HG03378 (cell line): ENCODE data around the gene SH2D1B.
"Not testable (repeated sequence)": the region's sequence is repeated elsewhere in the genome, so short reads cannot be mapped to it uniquely, and the experiment has no call there.

Experiments used
- ATAC-seq: cut with Tn5 transposase; IDR thresholded peaks from one replicate; pipeline ENCODE4 v1.9.1; 2021; ENCODE audit warnings: mild to moderate bottlenecking, moderate library complexity; ENCODE audit not compliant: unreplicated experiment

SH2D1B gene, protein sequence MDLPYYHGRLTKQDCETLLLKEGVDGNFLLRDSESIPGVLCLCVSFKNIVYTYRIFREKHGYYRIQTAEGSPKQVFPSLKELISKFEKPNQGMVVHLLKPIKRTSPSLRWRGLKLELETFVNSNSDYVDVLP

GRCh38 chr1:162412002-162412401 is at the start of gene SH2D1B:
SH2D1B (minus strand) TSS chr1:162412136; CDS start chr1:162412016, 120 bp downstream.
- ATAC-seq = no peak

DNA sequence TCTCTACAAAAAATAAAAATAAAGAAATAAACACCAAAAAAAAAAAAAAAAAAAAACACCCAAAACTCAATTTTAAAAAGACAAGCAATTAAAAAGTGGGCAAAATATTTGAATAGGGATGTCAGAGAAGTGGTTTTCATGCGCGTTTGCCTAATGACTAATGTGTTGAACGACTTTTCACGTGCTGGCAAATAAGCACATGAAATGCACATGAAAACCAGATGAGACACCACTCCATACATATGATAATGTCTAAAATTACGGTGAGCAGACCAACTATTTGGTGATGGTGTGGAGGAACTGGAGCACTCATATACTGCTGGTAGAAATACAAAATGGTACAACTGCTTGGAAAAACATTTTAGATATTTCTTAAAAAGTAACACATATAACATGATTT is 46.3 kb upstream of the SH2D1B start:
- no peak for ATAC-seq

GRCh38 chr1:162456323-162456722 is 44.4 kb upstream of the SH2D1B start:
- no peak for ATAC-seq

DNA sequence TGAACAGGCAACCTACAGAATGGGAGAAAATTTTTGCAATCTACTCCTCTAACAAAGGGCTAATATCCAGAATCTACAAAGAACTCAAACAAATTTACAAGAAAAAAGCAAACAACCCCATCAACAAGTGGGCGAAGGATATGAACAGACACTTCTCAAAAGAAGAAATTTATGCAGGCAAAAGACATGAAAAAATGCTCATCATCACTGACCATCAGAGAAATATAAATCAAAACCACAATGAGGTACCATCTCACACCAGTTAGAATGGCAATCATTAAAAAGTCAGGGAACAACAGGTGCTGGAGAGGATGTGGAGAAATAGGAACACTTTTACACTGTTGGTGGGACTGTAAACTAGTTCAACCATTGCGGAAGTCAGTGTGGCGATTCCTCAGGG is 42.4 kb upstream of the SH2D1B start:
- ATAC-seq = not testable (repeated sequence)

GRCh38 chr1:162446946-162447345 is 35.0 kb upstream of the SH2D1B start:
- ATAC-seq = no peak

GRCh38 chr1:162444903-162445302 is 33.0 kb upstream of the SH2D1B start:
- ATAC-seq = no peak

DNA sequence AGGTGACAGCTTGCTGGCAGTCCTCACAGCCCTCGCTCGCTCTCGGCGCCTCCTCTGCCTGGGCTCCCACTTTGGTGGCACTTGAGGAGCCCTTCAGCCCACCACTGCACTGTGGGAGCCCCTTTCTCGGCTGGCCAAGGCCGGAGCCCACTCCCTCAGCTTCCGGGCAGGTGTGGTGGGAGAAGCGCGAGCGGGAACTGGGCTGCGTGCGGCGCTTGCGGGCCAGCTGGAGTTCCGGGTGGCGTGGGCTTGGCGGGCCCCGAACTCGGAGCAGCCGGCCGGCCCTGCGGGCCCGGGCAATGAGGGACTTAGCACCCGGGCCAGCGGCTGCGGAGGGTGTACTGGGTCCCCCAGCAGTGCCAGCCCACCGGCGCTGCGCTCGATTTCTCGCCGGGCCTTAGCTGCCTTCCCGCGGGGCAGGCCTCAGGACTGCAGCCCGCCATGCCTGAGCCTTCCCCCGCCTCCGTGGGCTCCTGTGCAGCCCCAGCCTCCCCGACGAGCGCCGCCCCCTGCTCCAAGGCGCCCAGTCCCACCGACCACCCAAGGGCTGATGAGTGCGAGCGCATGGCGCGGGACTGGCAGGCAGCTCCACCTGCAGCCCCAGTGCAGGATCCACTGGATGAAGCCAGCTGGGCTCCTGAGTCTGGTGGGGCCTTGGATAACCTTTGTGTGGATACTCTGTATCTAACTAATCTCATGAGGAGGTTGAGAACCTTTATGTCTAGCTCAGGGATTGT is 21.2 kb upstream of the SH2D1B start:
- ATAC-seq = not testable (repeated sequence)

DNA sequence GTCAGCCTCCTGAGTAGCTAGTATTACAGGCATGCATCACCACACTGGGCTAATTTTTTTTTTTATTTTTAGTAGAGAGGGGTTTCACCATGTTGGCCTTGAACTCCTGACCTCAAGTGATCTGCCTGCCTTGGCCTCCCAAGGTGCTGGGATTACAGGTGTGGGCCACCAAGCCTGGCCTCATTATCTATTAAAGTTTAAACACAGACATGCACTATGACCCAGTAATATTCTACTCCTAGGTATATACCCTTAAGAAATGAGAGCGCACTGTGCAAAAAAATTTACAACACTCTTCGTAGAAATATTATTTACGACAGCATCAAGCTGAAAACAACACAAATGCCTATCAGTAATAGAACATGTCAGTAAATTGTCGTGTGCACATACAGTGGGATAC is 18.6 kb upstream of the SH2D1B start:
- no peak for ATAC-seq

GRCh38 chr1:162422662-162423375 is 10.9 kb upstream of the SH2D1B start:
- no peak for ATAC-seq

DNA sequence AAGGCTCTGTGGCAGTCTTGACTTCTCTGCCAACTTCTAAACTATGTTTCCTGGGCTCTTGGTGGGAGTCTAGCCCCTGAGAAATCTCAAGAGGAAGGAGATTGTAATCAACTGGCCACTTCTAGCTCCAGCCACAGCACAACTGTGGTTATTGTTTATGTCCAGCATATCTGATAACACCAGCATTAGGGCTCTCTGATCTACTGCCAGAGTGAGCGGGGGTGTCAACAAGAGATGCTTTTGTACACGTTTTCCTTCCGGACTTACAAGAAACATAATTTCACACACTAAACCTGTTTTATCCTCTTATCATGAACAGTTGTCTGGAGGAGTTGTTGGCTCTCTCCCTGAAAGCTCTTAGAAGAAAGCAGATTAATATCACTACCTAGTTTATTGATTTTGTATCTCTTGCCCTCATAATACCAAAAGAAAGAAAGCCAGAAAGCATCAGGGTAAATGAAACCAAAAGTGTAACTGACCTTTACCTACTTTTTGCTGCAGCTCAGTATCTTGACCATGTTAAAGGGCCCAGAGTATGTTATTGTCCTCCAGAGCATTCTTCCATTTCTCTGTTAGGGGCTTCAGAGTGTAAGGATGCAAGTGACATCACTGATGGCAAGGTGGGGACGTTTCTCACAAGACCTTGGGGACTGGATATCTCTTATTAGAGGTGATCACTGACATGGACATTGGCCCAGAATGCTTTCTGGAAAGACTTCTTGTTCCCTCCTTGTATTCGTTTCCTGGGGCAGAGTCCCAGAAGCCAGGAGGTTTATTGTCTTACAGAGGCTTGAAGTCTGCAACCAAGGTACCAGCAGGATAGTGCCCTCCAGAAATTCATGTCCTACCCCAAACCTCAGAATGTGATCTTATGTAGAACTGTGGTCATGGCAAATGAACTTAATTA is 9.6 kb upstream of the SH2D1B start:
- ATAC-seq = no peak

GRCh38 chr1:162420120-162420519 is 8.2 kb upstream of the SH2D1B start:
- no peak for ATAC-seq

- not testable (repeated sequence) for ATAC-seq
Observed at GRCh38 chr1:162419450-162419931, 7.6 kb upstream of the SH2D1B start.

- not testable (repeated sequence) for ATAC-seq
Observed at GRCh38 chr1:162418584-162418983, 6.6 kb upstream of the SH2D1B start.

- ATAC-seq = no peak
Observed at GRCh38 chr1:162417650-162418049, 5.7 kb upstream of the SH2D1B start.

GRCh38 chr1:162416909-162417308 is 5.0 kb upstream of the SH2D1B start:
- ATAC-seq = no peak

DNA sequence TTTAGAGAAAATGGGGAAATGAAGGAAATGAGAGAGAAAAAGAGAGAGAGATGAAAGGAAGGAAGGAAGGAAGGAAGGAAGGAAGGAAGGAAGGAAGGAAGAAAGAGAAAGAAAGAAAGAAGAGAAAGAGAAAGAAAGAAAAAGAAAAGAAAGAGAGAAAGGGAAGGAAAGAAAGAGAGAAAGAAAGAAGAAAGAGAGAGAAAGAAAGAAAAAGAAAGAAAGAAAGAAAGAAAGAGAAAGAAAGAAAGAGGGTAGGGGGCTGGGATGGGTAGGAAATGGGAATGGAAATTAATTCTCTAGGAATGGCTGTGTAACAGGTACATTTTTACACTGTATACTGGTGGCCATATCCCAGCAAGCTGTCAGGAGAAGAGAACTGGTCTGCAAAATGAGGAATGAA is 4.3 kb upstream of the SH2D1B start:
- ATAC-seq = no peak

- ATAC-seq = no peak
Observed at GRCh38 chr1:162407539-162407938, 4.4 kb downstream of the SH2D1B start.

GRCh38 chr1:162406811-162407210 is 5.1 kb downstream of the SH2D1B start:
- ATAC-seq = no peak

DNA sequence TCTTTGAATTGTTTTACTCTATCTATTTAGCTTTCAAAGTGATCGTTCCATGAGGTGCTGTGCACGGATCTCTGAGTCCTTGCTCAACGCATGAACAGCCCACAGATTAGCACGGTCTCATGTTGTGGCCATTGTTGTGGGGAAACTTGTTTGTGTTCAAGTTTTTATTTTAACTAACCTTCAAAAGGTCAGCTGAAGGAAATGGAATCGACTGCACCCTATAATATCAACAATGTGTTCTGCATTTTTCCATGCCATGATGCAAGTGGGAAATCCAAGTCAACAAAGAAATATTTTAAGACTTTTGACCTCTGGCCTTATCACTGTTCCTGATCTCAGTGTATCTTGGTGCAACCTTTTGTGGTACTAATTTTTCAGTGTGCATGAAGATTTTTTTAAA is 6.1 kb downstream of the SH2D1B start:
- ATAC-seq = no peak

DNA sequence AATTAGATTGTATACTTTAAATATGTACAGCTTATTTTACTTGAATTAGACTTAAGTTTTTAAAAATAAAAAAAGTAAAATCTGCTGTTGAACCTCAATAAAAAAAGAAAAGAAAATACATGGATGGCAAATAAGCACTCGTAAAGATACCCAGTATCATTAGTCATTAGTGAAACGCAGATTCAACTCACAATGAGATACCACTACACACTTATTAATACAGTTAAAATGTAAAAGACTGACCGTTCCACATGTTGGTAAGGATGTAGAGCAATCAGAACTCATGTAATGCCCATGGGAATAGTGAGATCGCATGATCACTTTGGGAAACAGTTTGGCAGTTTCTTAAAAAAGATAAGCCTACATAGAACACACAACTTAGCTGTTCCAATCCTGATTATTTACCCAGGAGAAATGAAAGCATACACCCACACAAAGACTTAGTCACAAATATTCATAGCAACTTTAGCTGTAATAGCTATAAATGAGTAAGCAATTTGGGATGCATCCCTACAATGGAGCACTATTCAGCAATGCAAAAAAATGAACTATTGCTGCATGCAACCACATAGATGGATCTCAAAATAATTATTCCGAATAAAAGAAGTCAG is 7.3 kb downstream of the SH2D1B start:
- no peak for ATAC-seq
